CD4-positive, alpha-beta T cell treated with Interferon gamma for 1 hour (primary cell): ENCODE measurements around the gene EPHB3.

ENCODE experiments used
- DNase-seq: peaks from one replicate; pipeline ENCODE4 v3.0.0-alpha.2; 2020

Gene EPHB3

DNA sequence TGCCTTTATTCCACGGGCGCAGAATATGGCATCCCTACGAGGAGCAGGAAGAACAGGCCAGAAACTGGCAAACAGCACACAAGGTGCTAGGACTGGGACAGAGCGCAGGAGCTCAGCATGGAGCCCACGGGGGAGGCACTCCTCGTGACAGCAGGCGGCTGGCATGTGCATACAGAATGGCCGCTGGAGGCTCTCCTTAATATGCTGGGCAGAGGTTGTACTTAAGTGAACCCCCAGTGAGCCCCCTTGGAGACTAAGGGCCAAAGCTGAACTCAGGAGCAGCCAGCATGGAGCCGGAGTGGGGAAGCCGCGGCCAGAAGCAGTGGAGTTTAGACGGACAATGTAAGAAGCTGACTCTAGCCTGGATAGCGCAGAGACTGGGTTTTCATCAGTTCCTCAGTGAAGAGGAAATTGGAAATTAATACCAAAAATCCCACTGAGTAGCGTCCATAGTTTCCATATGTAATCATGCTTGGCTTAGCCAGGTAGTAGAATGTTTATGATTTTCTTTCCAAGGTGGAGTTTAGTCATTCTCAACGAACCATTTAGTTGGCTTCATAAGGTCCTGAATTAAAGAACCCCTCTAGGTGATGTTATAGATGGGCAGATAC lies 69.4 kb downstream of the EPHB3 start:
- no peak for DNase-seq

DNA sequence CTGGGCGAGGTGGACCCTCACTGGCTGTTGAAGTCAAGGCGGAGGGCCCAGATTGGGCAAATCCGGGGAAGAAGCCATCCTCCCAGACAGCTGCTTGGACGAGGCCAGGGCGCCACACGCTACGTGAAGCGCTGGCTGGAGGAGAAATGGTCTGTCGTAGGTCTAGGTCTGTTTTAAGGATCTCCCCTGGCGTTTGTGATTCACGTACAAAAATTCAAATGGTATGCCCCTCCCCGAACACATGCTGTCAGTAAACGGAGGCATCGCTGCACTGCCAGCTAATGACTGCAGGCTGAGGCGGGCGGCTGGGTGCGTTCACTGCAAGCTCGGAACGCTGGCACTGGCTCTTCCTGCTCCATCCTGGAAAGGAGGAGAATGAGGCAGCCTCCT lies 69.9 kb downstream of the EPHB3 start:
- no peak for DNase-seq
